ENCODE results near the gene MYOG. TPM values are rescaled to one million over a fixed set of nuclear protein-coding genes. Genes with fewer than 3 reads are reported as not detected.

Gene MYOG
- total and polyA plus RNA-seq, 2 of the 4 experiments (the other 2 are of a cell fraction): not detected

- TF ChIP-seq RAD21 (IDR thresholded peaks at IDR 0.05; ENCODE audit: low read length) (peak; percentile 25; the same call in 1 of the 2 replicates), CTCF (conservative IDR thresholded peaks at IDR 0.05; ENCODE audit: low read depth, low read length) (peak; percentile 41), FOS (IDR thresholded peaks at IDR 0.05; ENCODE audit: low read depth, low read length) (no peak)
- dilution Hi-C loops (cut with HindIII; ENCODE audit: low sequenced_read_pairs, unreplicated experiment) (no loop called here), in situ Hi-C loops (cut with MboI; ENCODE audit: low sequenced_read_pairs) (no loop called here), intact Hi-C loops (cut with micrococcal nuclease) (no loop called here)
- H4K8ac ChIP-seq (ENCODE audit: low read depth in 2 of 2, low read length in 2 of 2): no peak overlapping the region
- H3K9me3 ChIP-seq (ENCODE audit: control insufficient read depth, insufficient read depth, low read length): no peaks in the 10 kb centered on the region
- no peak overlapping the region for H3K9ac ChIP-seq (ENCODE audit: low read depth, low read length)
- H3K4me1 ChIP-seq (ENCODE audit: control insufficient read depth, insufficient read depth, low read length): no peaks in the 10 kb centered on the region
- H3K23ac ChIP-seq (ENCODE audit: low read depth, low read length): no peak overlapping the region
- no peak overlapping the region for H3K14ac ChIP-seq (replicated peaks; ENCODE audit: low read depth, low read length)
- H3K36me3 ChIP-seq (ENCODE audit: control insufficient read depth, insufficient read depth, low read length): no peaks in the 10 kb centered on the region
- H3K9me1 ChIP-seq (ENCODE audit: insufficient read depth, low read length): no peaks in the 10 kb centered on the region
- no TSS peak for BruUV-seq (replicated peaks)
- no peak overlapping the region for H4K5ac ChIP-seq (ENCODE audit: low read depth, low read length)
- H2AK9ac ChIP-seq (replicated peaks; ENCODE audit: low read depth, low read length, poor library complexity): no peak overlapping the region
- DNase-seq (no peak), ATAC-seq (ENCODE audit: low read depth) (no peak)
- 84% methylated on average over 6 of the region's 14 CpGs; no CpG with 5 or more reads in 1 of the 2 experiments for WGBS, 2 experiments (ENCODE audit: extremely low coverage in 2 of 2, insufficient read length in 1 of 2)
- H4K20me1 ChIP-seq (ENCODE audit: insufficient read depth, low read length): no peaks in the 10 kb centered on the region
- no peak overlapping the region for H2BK5ac ChIP-seq (ENCODE audit: low read depth, low read length, poor library complexity, severe bottlenecking)
- no peak overlapping the region for H4K91ac ChIP-seq (ENCODE audit: insufficient read depth, low read depth, low read length)
- no peak overlapping the region for H2BK20ac ChIP-seq (ENCODE audit: low read depth, low read length)
- peaks cover 67% of the 10 kb centered on the region for H3K27me3 ChIP-seq (ENCODE audit: control insufficient read depth, insufficient read depth, low read length)
- H3K56ac ChIP-seq (ENCODE audit: extremely low read depth, insufficient read depth, low read length): no peak overlapping the region
- H3K27ac ChIP-seq (ENCODE audit: insufficient read depth, low read length): no peak overlapping the region
- POLR2A ChIA-PET (ENCODE audit: unreplicated experiment): no interaction called here
- H2BK120ac ChIP-seq (ENCODE audit: low read depth, low read length): no peak overlapping the region
- H3K18ac ChIP-seq (ENCODE audit: low read depth, low read length): no peak overlapping the region
- H3K4me3 ChIP-seq (ENCODE audit: insufficient read depth, low read depth, low read length): no peak overlapping the region
- H3K79me1 ChIP-seq (ENCODE audit: low read depth in 1 of 2, low read length in 2 of 2): no peaks in the 10 kb centered on the region
- H2BK15ac ChIP-seq (ENCODE audit: low read depth, low read length): no peak overlapping the region
- H2AFZ ChIP-seq (replicated peaks; ENCODE audit: low read length, poor library complexity): no peak overlapping the region
- no peak overlapping the region for H2AK5ac ChIP-seq (ENCODE audit: low read depth, low read length)
- H3K4ac ChIP-seq (ENCODE audit: low read depth, low read length): no peak overlapping the region
- H3K4me2 ChIP-seq (ENCODE audit: low read depth, low read length): no peak overlapping the region
- CTCF ChIA-PET: interaction anchor here (0.7 kb wide), 1 partner anchor 45 kb away, joined by 3 read pairs; no protein-coding TSS in a partner anchor
These were observed 954 bp downstream of the MYOG start for GRCh38 chr1:203084588-203085527.

All from IMR-90 (cell line).